GM19043 (cell line): ENCODE data around the gene DEAF1.

Source experiments
- ATAC-seq: cut with Tn5 transposase; IDR thresholded peaks from one replicate; pipeline ENCODE4 v1.9.1; 2021; ENCODE audit warnings: low read depth; ENCODE audit not compliant: unreplicated experiment

Gene DEAF1

DNA sequence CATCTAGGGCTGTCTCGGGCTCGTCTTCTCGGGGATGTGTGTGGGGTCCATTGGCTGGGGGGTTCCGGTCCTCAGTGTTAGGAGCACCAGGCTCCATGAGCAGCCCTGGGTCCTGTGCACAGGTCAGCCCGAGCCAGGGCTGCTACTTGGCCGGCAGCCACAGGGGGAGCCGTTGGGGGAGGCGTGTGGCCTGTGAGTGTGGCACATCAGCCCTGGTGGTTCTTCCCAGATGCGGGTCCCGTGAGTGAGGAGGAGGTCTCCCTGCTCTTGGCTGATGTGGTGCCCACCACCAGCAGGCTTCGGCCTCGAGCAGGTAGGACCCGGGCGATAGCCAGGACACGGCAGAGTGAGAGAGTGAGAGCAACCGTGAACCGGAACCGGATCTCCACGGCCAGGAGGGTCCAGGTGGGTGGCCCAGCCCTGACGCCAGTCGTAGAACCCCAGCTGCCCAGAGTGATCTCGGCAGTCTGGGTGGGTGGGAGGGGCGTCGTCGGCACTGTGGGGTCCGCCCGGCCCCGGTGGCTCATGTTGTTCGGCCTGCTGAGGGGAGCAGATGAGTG lies 97.8 kb downstream of the DEAF1 start:
- ATAC-seq, result no peak

DNA sequence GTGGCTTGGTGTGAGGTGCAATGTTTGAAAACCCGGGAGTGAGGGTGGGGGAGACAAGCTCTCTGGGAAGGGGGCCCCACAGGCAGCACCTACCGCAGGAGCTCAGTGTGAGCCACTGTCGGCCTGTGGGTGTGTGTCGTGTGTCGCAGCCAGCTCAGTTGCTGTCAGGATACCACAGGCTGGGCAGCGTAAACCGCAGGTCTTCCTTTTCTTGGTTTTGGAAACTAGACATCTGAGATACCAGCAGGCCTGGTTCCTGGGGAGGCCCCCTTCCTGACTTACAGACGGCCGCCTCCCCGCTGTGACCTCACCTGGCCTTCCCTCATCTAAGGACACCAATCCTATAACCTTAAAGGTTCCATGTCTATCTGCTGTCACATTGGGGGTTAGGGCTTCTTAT lies 98.6 kb downstream of the DEAF1 start:
- ATAC-seq, result no peak

DNA sequence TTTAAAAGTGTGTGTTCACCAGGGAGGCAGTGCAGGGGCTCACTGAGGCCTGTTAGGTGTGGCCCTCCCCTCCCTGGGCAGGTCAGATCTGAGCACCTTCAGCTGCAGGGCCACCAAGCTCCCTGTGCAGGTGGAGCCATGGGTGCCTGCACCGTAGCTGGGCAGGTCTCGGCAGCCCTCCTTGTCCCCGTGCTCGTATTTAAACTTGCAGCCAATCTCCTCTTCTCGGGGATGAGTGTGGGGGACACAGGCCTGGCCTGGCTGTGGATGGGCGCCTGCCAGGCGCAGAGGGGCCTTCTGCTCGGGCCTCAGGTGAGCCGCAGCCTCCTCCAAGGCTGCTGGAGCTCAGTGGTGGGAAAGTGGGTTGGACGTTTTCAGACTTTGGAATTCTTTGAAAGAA lies 99.6 kb downstream of the DEAF1 start:
- ATAC-seq, result no peak
